ENCODE results near the gene PDS5A.

PDS5A gene

DNA sequence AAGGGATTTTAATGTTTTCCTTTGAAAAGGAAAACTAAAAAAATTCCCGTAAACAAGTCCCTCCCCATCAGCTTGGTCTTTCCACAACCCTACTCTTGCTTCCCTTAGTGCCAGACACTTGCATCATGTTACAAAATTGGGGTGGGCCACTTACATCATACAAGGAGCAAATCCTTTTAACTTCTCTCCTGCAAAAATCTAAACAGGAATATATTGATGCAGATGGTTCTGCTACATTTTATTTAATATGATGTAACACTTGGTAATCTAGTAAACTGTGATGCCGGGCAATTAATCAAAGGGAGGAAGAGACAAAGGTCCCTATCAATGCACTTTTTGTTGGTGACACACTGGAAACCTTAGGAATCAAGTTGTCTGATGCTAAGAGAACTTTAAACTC, 154.5 kb downstream of the PDS5A start:
- Histone ChIP-seq H3K36me3 (ENCODE audit: low read depth) (peaks cover 42% of the 10 kb centered on the region), H3K4me3 (ENCODE audit: severe bottlenecking) (no peak overlapping the region), H3K27me3 (ENCODE audit: insufficient read depth, poor library complexity, severe bottlenecking) (no peaks in the 10 kb centered on the region), H3K4me1 (ENCODE audit: insufficient read depth, poor library complexity, severe bottlenecking) (peaks cover 8% of the 10 kb centered on the region), H3K27ac (ENCODE audit: poor library complexity, severe bottlenecking) (no peak overlapping the region), H3K9me3 (ENCODE audit: severe bottlenecking) (no peaks in the 10 kb centered on the region)
- ATAC-seq (ENCODE audit: low read depth) = no peak
- TF ChIP-seq, protein P1, sequence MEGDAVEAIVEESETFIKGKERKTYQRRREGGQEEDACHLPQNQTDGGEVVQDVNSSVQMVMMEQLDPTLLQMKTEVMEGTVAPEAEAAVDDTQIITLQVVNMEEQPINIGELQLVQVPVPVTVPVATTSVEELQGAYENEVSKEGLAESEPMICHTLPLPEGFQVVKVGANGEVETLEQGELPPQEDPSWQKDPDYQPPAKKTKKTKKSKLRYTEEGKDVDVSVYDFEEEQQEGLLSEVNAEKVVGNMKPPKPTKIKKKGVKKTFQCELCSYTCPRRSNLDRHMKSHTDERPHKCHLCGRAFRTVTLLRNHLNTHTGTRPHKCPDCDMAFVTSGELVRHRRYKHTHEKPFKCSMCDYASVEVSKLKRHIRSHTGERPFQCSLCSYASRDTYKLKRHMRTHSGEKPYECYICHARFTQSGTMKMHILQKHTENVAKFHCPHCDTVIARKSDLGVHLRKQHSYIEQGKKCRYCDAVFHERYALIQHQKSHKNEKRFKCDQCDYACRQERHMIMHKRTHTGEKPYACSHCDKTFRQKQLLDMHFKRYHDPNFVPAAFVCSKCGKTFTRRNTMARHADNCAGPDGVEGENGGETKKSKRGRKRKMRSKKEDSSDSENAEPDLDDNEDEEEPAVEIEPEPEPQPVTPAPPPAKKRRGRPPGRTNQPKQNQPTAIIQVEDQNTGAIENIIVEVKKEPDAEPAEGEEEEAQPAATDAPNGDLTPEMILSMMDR (IDR thresholded peaks at IDR 0.05; ENCODE audit: poor library complexity, severe bottlenecking) = no peak
- no peak for DNase-seq (ENCODE audit: low spot score)

- Histone ChIP-seq H3K27me3 (ENCODE audit: insufficient read depth, poor library complexity, severe bottlenecking) (no peaks in the 10 kb centered on the region), H3K27ac (ENCODE audit: poor library complexity, severe bottlenecking) (no peak overlapping the region), H3K4me1 (ENCODE audit: insufficient read depth, poor library complexity, severe bottlenecking) (peaks cover 8% of the 10 kb centered on the region), H3K9me3 (ENCODE audit: severe bottlenecking) (no peaks in the 10 kb centered on the region), H3K4me3 (ENCODE audit: severe bottlenecking) (no peak overlapping the region), H3K36me3 (ENCODE audit: low read depth) (peaks cover 37% of the 10 kb centered on the region)
- ATAC-seq (ENCODE audit: low read depth) (no peak), DNase-seq (ENCODE audit: low spot score) (no peak)
- TF ChIP-seq, protein P1 (IDR thresholded peaks at IDR 0.05; ENCODE audit: poor library complexity, severe bottlenecking) = no peak
Measured at GRCh38 chr4:39822662-39823061, 155.0 kb downstream of the PDS5A start.

GRCh38 chr4:39821951-39822350, 155.8 kb downstream of the PDS5A start:
- Histone ChIP-seq H3K9me3 (ENCODE audit: severe bottlenecking) (no peaks in the 10 kb centered on the region), H3K4me1 (ENCODE audit: insufficient read depth, poor library complexity, severe bottlenecking) (peaks cover 8% of the 10 kb centered on the region), H3K4me3 (ENCODE audit: severe bottlenecking) (no peak overlapping the region), H3K27ac (ENCODE audit: poor library complexity, severe bottlenecking) (no peak overlapping the region), H3K36me3 (ENCODE audit: low read depth) (peaks cover 32% of the 10 kb centered on the region), H3K27me3 (ENCODE audit: insufficient read depth, poor library complexity, severe bottlenecking) (no peaks in the 10 kb centered on the region)
- TF ChIP-seq, protein P1 (IDR thresholded peaks at IDR 0.05; ENCODE audit: poor library complexity, severe bottlenecking) = no peak
- ATAC-seq (ENCODE audit: low read depth) = no peak
- no peak for DNase-seq (ENCODE audit: low spot score)

- Histone ChIP-seq H3K4me1 (ENCODE audit: insufficient read depth, poor library complexity, severe bottlenecking) (no peaks in the 10 kb centered on the region), H3K27ac (ENCODE audit: poor library complexity, severe bottlenecking) (no peak overlapping the region), H3K4me3 (ENCODE audit: severe bottlenecking) (no peak overlapping the region), H3K36me3 (ENCODE audit: low read depth) (peaks cover 19% of the 10 kb centered on the region), H3K27me3 (ENCODE audit: insufficient read depth, poor library complexity, severe bottlenecking) (no peaks in the 10 kb centered on the region), H3K9me3 (ENCODE audit: severe bottlenecking) (no peaks in the 10 kb centered on the region)
- ATAC-seq (ENCODE audit: low read depth) = no peak
- no peak for DNase-seq (ENCODE audit: low spot score)
- TF ChIP-seq, protein P1 (IDR thresholded peaks at IDR 0.05; ENCODE audit: poor library complexity, severe bottlenecking) = no peak
Measured at GRCh38 chr4:39820186-39820585, 157.5 kb downstream of the PDS5A start.

DNA sequence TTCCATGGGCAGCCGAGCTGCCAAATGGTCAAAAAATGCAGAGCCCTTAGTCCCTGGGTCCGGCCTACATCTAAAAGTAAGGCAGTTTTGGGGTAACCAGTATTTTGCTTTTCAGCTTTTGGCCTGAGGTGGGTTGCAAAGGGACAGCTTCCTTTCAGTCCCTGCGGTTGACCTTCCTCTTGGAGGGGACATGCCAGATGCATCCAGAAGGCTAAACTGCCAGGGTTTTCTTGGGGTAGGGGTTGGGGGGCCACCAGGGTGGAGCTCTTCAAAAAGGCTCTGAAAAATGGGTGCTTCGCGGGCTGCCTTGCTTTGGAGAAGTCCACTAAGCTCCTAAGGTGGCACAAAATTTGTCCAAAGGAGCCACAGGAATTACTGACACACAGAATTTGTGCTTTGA, 159.1 kb downstream of the PDS5A start:
- TF ChIP-seq, protein P1 (IDR thresholded peaks at IDR 0.05; ENCODE audit: poor library complexity, severe bottlenecking) = no peak
- H3K27ac ChIP-seq (ENCODE audit: poor library complexity, severe bottlenecking) = no peak overlapping the region
- no peak for DNase-seq (ENCODE audit: low spot score)

More for the DNA sequence above, 159.1 kb downstream of the PDS5A start:
- no peak for ATAC-seq (ENCODE audit: low read depth)
- H3K4me3 ChIP-seq (ENCODE audit: severe bottlenecking) = no peak overlapping the region
- H3K9me3 ChIP-seq (ENCODE audit: severe bottlenecking) = no peaks in the 10 kb centered on the region
- H3K4me1 ChIP-seq (ENCODE audit: insufficient read depth, poor library complexity, severe bottlenecking) = no peaks in the 10 kb centered on the region
- peaks cover 4% of the 10 kb centered on the region for H3K36me3 ChIP-seq (ENCODE audit: low read depth)
- H3K27me3 ChIP-seq (ENCODE audit: insufficient read depth, poor library complexity, severe bottlenecking) = no peaks in the 10 kb centered on the region
